Measurements from ENCODE around the gene HFE.

- TF ChIP-seq FOXK2 (IDR thresholded peaks at IDR 0.05) (no peak), ELF4 (IDR thresholded peaks at IDR 0.05) (no peak), FOXM1 (IDR thresholded peaks at IDR 0.05; ENCODE audit: borderline replicate concordance) (no peak), NFRKB (IDR thresholded peaks at IDR 0.05) (no peak), HDGF (IDR thresholded peaks at IDR 0.05; ENCODE audit: borderline replicate concordance) (no peak)
Observed at GRCh38 chr6:26131618-26132017, 44.4 kb downstream of the HFE start.
